ENCODE data around the gene RPP30.

GRCh38 chr10:90865401-90865800 is 6.4 kb upstream of the RPP30 start:
- no peak for TF ChIP-seq ETS1 (CRISPR knock-in tag; IDR thresholded peaks at IDR 0.05)
- TF ChIP-seq, protein P1, sequence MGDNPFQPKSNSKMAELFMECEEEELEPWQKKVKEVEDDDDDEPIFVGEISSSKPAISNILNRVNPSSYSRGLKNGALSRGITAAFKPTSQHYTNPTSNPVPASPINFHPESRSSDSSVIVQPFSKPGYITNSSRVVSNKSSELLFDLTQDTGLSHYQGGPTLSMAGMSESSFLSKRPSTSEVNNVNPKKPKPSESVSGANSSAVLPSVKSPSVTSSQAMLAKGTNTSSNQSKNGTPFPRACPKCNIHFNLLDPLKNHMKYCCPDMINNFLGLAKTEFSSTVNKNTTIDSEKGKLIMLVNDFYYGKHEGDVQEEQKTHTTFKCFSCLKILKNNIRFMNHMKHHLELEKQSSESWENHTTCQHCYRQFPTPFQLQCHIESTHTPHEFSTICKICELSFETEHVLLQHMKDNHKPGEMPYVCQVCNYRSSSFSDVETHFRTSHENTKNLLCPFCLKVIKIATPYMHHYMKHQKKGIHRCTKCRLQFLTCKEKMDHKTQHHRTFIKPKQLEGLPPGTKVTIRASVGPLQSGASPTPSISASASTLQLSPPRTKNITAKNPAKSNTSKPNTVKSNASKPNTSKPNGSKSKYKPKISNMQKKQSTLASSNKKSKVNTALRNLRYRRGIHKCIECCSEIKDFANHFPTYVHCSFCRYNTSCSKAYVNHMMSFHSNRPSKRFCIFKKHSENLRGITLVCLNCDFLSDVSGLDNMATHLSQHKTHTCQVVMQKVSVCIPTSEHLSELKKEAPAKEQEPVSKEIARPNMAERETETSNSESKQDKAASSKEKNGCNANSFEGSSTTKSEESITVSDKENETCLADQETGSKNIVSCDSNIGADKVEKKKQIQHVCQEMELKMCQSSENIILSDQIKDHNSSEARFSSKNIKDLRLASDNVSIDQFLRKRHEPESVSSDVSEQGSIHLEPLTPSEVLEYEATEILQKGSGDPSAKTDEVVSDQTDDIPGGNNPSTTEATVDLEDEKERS (CRISPR knock-in tag; IDR thresholded peaks at IDR 0.05): no peak
- no peak for TF ChIP-seq TRIM24 (CRISPR knock-in tag; IDR thresholded peaks at IDR 0.05)
- no peak for TF ChIP-seq CTCF (CRISPR knock-in tag; IDR thresholded peaks at IDR 0.05)
- TF ChIP-seq THRA (CRISPR knock-in tag; IDR thresholded peaks at IDR 0.05; ENCODE audit: borderline replicate concordance): no peak
- TF ChIP-seq ZMYM4 (CRISPR knock-in tag; IDR thresholded peaks at IDR 0.05): no peak
- no peak for TF ChIP-seq ZNF747 (CRISPR knock-in tag; IDR thresholded peaks at IDR 0.05; ENCODE audit: borderline replicate concordance)
- no peak for TF ChIP-seq ZNF143 (CRISPR knock-in tag; IDR thresholded peaks at IDR 0.05)
- TF ChIP-seq TEAD3 (CRISPR knock-in tag; optimal IDR thresholded peaks at IDR 0.05; ENCODE audit: borderline replicate concordance): no peak

Measured in HepG2 (cell line).